NCI-H2227 (cell line): Measurements from ENCODE around the gene ANO2.

ENCODE experiments used
- DNase-seq: peaks from one replicate; lab custom pipeline; 2025; ENCODE audit not compliant: unreplicated experiment; lab: John Stamatoyannopoulos, UW

The ANO2 gene

GRCh38 chr12:5945071-5946008, at the start of gene ANO2:
TSS of gene ANO2 (minus strand) at chr12:5945259. CDS start at chr12:5945217, 42 bp downstream.
- peak; percentile 74 for DNase-seq

GRCh38 chr12:5989621-5990020, 44.6 kb upstream of the ANO2 start:
- DNase-seq: no peak

GRCh38 chr12:5988659-5989116, 43.6 kb upstream of the ANO2 start:
- peak; percentile 56 for DNase-seq

GRCh38 chr12:5988088-5988487, 43.0 kb upstream of the ANO2 start:
- no peak for DNase-seq

- no peak for DNase-seq
These were observed 42.5 kb upstream of the ANO2 start for GRCh38 chr12:5987573-5987972.

- no peak for DNase-seq
These were observed 40.4 kb upstream of the ANO2 start for GRCh38 chr12:5985471-5985870.

- no peak for DNase-seq
These were observed 39.8 kb upstream of the ANO2 start for GRCh38 chr12:5984873-5985272.

GRCh38 chr12:5982106-5982505, 37.0 kb upstream of the ANO2 start:
- no peak for DNase-seq

- no peak for DNase-seq
These were observed 32.5 kb upstream of the ANO2 start for GRCh38 chr12:5977556-5977955.

- DNase-seq: no peak
These were observed 31.7 kb upstream of the ANO2 start for GRCh38 chr12:5976711-5977110.

- DNase-seq: no peak
These were observed 31.1 kb upstream of the ANO2 start for GRCh38 chr12:5976196-5976595.

GRCh38 chr12:5973461-5974115, 28.5 kb upstream of the ANO2 start:
- no peak for DNase-seq

- DNase-seq: no peak
These were observed 27.3 kb upstream of the ANO2 start for GRCh38 chr12:5972387-5972786.

GRCh38 chr12:5971194-5971850, 26.3 kb upstream of the ANO2 start:
- no peak for DNase-seq

- DNase-seq: no peak
These were observed 25.1 kb upstream of the ANO2 start for GRCh38 chr12:5969974-5970690.

GRCh38 chr12:5969156-5969973, 24.3 kb upstream of the ANO2 start:
- DNase-seq: no peak

GRCh38 chr12:5967645-5968415, 22.8 kb upstream of the ANO2 start:
- DNase-seq: no peak

- no peak for DNase-seq
These were observed 21.5 kb upstream of the ANO2 start for GRCh38 chr12:5966486-5967095.

GRCh38 chr12:5965950-5966383, 20.9 kb upstream of the ANO2 start:
- DNase-seq: peak; percentile 64
